A673 (cell line): ENCODE data around the gene SREBF2.

Source experiments
- CTCF ChIP-seq: fragments of 300-800, 200-600 bp; sonication (generic); conservative IDR thresholded peaks from 2 replicates; pipeline ENCODE4 v1.5.1; 2017; ENCODE audit warnings: low read depth, mild to moderate bottlenecking, antibody characterized with exemption, low read length, moderate library complexity, mixed read lengths
- EZH2 ChIP-seq: fragments of 200-600 bp; sonication (generic); IDR thresholded peaks from 2 replicates; pipeline ENCODE4 v1.6.1; 2017; ENCODE audit warnings: borderline replicate concordance, low read depth, mild to moderate bottlenecking, mixed read lengths, antibody characterized with exemption, low read length; ENCODE audit not compliant: poor library complexity, severe bottlenecking

GRCh38 chr22:41838842-41839618, 6.1 kb downstream of the SREBF2 start:
- TF ChIP-seq CTCF (no peak), EZH2 (no peak)
